Measurements from ENCODE around the gene MYRFL.

MYRFL gene

DNA sequence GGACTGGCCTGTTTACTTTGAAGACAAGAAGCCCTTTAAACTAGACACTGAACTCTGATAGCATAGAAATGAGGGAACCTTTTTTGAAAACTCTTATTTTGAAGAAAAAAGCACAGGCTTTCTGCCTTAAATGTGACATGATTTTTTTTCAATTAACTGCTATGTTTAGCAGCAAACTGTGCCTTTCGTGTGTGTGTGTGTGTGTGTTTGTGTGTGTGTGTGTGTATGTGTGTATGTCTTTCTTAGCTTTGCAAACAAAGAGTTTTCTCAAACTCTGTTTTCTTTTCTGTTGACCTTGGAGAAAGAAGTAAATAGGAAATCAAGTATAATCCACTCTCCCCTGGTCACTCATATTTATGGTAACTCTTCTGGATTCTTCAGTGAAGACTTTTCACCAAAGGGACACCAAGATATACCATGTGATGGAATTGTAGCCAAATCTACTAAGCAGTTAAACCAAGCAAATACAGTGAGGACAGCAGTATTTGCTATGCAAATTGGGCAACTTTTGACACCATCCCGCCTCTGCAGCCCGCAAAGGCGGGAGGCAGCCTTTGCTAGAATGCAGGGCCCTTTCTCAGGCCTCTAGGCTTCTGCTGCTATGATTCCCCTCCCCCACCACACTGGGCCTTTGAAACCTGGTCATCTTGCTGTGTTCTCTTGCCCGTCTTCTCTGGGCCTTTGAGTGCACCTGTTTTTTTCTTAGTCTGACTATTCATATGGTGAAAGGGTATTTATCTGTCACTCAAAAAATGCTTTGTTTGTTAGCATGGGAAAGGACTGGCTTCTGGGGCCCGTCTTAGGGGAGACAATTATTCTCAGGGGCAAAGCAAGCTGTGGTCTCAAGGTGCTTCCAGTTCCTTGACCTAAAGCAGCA, 107.9 kb downstream of the MYRFL start:
- peak; percentile 90 for DNase-seq (ENCODE audit: low read depth, low spot score)

DNA sequence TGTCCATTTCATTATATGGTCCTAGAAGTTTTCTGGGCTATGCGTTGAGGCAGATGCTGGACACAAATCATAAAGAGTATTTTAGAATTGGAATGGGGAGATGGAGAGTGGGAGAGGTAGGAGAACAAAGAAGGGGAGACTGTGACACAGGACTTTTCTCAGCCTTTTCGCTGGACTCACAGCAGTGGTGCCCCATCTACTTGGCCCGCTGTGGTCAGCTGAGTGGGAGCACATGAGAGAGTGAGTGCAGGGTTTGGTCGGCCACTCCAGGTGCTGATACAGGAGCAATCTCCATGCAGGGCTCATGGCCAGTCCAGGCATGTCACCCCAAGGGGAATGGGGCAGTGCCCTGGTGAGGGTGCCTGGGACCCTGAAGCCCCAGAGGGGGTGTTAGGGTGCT, 109.0 kb downstream of the MYRFL start:
- no peak for DNase-seq (ENCODE audit: low read depth, low spot score)

DNA sequence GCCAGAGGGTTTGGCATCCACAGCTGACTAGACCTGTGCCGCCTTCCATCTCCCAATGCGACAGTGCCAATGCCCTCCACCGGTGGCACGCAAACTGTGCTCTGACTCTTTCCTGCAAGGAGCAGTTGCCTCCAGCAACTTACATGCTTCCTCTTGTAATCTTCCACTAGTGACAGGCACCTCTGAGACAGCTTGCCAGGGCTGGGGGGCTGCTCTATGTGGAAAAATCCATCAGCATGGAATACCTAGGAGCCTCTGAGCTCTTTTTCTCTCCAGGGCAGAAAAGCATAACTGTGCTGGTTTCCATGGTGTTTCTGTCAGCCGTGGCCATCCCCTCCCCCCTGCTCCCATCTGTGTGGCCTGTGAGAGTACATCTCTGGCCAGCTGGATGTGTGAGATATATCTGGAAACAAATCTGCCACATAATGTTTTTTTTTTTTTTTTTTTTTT, 110.6 kb downstream of the MYRFL start:
- peak; percentile 23 for DNase-seq (ENCODE audit: low read depth, low spot score)

DNA sequence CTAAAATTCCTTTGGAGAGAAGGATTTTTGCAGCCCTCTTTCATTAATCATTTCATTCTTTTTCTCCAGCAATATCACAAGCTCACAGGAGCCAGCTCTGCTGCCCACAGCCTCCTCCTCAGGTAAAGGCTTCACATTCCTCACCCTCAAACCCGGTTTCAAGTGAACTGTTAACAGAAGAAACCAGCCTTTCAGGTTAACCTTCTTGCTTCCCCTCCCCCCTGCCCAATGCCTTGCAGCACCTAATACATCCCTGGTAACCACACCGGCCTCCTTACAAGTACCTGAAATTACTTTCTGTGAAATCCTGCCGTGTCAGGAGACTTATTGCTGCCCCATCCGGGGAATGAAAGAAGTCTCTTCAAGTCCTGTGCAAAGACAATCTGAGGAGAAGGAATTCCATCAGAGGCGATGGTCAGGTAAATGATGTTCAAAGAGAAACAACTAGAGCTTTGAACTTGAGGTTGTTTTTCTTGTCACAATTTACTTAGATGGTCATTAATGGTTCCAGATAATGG, 111.2 kb downstream of the MYRFL start:
- DNase-seq (ENCODE audit: low read depth, low spot score) = peak; percentile 90

DNA sequence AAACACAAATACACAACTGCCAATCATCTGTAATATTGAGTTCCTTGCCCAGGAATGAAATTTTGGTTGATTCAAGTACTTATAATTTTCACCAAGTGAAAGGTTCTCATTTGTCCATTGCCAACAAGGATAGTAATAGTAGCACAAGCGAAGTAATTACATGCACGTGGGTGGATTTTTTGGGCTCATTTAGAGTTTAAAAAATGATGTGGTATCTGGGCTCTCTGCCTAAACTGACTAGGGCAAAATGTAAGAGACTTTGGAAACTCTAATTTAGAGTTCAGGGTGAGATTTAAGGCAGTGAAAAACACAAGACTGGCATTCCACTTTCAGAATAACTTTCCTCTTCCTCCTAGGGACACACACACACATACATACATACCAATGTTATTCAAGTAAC, 111.7 kb downstream of the MYRFL start:
- DNase-seq (ENCODE audit: low read depth, low spot score) = no peak

DNA sequence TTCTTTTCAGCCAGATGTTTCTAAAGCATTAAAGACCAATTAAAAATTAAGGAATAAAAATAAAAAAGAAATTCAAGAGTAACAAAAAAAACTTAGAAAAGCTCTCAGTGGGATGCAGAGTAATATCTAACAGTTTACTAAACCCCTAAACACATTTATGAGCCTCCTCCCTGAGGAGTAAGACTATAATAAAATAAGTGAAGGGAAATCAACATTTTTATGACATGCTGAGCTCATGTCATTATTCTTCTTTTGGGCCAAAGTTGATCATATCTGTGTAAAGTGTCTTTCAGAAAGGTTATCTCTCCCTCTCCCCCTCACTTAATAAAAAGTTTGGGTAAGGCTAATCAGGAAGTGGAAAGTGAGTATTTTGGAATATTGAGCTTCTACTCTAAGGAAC, 122.1 kb downstream of the MYRFL start:
- no peak for DNase-seq (ENCODE audit: low read depth, low spot score)

DNA sequence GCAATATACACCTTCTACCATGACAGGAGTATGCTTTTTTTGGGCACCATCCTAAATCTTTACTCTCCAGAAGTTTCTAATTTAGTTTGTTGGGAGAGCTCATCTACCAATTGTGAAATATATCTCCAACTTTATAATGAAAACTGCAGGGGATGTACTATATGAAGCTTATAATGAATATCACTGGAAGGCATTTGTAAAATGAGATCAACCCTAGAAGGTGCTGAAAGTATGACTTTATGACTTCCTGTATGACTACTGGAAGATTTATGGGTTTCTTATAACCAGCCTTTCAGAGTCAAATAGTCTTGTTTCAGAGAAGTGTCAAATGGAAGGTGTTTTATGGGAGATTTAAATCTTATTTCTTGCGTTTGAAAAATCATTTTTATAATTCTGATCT, 122.9 kb downstream of the MYRFL start:
- no peak for DNase-seq (ENCODE audit: low read depth, low spot score)

DNA sequence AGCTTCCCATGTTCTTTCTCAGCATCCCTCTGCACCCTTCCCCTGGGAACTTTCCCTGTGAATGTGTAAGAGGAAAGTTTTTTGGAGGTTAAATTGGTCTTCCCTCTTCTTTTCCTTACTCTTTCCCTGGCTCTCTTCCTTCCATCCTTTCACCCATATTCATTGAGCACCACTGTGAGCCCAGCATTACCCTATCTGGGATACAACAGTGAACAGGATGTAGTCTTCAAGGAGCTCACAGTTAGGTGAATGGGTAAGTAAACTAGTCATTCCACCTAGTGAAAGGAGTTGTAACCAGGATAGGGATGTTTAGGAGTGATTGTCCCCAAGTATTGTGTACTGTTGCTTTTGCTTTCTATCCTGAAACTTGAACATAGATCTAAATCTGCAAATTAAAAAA, 123.8 kb downstream of the MYRFL start:
- no peak for DNase-seq (ENCODE audit: low read depth, low spot score)

DNA sequence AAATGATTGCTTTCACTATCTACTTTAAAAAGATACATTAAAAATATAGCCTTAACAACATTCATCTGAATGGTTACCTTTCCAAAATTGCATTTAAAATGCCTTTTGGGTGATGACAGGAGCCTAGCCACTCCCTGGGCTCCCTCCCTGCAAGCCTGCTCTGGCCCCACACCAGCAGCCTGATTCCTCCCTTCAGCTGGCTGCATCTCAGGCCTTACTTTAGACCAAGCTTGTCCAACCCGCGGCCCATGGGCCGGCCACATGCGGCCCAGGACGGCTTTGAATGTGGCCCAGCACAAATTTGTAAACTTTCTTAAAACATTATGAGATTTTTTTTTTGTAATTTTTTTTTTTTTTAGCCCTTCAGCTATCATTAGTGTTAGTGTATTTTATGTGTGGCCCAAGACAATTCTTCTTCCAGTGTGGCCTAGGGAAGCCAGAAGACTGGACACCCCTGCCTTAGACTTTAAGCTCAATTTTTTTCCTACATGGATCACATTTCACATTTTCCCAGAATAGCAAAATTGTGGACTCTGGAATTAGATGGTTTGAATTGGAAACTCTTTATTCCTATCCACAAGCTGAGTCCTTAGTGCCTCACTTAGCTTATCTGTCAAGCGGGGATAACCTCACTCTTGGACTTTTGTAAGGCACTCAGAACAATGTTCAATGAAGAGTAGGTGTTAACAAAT, 124.4 kb downstream of the MYRFL start:
- DNase-seq (ENCODE audit: low read depth, low spot score) = no peak

DNA sequence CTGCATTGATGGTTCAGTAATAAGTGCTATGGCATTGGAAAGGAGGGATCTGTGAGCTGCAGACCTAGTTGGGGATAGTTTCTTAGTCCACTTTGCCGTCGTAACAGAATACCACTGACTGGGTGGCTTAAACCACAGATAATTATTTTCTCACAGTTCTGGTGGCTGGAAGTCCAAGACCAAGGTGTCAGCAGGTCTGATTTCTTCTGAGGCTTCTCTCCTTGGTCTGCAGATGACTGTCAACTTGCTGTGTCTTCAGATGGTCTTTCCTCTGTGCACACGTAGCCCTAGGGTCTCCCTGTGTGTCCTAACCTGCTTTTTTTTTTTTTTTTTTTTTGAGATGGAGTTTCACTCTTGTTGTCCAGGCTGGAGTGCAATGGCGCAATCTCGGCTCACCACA, 126.1 kb downstream of the MYRFL start:
- no peak for DNase-seq (ENCODE audit: low read depth, low spot score)

DNA sequence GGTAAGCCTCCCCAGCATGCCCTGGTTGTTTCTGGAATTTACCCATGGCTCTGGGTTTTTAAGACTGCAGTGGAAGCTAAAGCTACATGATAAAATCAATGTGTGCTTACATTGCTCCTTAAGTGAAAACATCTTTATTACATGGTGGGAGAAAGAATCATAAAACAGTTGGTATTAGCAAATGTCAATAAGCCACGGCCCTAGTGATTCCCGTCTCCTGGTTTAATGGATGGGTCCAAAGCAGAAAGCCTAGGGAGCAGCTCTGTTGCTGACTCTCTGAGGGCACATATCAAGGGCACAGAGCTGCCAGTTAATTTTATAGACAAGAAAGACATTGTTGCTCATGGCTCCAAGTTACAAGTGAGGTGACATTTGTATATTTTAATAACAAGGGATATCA, 127.9 kb downstream of the MYRFL start:
- DNase-seq (ENCODE audit: low read depth, low spot score) = no peak

DNA sequence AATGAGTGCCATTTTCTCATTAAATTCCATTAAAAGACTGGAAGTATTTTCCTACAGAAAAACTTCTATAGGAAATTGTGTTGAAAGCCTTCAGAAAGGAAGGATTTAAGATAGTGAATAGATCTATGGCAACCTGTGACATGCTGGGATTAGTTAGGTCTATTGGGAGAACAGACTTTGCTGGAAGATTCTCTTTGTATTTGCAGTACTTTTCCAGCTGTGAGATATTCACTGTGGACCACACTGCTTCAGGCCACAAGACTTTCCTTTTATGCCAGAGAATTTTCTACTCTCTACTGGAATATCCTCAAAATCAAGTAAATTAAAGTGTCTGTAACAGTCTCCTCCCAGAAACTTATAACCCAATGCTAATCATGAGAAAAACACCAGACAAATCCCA, 136.2 kb downstream of the MYRFL start:
- DNase-seq (ENCODE audit: low read depth, low spot score) = no peak

DNA sequence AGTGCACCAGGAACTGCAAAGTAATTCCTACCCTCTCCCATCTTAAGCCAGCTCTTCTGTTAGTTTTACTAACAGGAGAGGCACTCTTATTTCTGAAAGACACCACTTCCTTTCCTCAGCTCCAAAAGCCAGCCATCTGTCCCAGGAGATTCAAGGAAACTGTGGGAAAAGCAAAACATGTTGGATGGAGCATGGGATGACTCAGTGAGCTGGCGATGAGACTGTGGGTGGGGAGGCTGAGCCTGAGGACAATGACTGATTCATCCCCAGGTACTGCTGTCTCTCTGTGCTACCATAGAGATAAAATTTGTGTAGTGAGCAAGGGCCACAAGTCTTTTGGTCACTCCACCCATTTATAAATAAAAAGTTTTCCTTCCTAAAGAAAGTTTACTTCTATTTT, 141.4 kb downstream of the MYRFL start:
- no peak for DNase-seq (ENCODE audit: low read depth, low spot score)

DNA sequence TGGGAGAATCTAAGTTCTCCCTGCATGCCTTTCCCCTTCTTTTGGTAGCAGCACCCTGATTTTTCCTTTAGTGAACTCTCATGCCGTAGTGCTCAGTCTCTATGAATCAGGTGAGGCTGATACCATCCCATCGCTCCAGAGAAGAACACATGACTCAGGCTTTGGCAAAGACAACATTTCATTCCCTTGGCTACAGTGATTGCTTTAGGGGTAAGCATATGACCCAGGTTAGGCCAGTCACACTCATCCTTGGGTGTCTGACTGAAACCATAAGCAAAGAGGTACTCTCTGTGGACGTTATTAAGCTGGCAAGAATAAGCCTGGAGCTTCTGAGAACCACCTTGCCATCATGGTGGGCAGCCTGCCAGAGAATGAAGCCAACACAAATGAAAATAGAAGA, 141.8 kb downstream of the MYRFL start:
- no peak for DNase-seq (ENCODE audit: low read depth, low spot score)

DNA sequence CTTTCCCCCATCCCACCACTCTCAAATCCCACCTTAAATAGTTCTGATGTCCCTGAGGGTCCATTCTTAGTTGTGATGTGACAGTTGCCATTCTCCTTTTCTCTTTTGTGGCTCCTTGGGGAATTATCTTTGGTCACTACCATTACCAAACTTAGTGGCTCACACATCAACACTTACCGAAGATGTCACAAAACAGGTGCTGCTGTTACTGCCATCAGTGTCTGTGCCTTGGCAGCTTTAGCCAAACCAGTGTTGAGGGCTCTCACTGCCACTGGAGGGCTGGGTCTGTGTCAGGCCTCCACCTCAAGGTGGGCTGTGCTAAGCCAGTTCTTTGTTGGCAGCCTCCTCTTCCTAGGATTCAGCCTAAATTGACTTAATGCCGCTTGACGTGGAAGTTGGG, 144.0 kb downstream of the MYRFL start:
- no peak for DNase-seq (ENCODE audit: low read depth, low spot score)

DNA sequence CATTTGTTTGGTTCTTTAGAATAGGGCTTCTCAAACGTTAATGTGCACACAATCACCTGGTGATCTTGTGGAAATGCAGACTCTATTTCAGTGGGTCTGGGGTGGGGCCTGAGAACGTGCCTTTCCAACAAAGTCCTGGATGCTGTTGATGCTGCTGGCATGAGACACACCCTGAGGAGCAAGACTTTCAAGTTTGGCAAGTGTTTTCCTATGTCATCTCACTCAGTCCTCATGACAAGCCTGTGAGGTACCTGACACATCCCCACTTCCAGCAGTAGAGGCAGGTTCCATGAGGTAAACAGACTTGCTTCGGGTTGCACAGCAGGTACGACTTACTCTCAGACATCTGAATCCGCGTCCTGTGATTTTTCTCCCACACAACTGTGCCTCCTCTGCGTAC, 147.1 kb downstream of the MYRFL start:
- peak; percentile 14 for DNase-seq (ENCODE audit: low read depth, low spot score)

DNA sequence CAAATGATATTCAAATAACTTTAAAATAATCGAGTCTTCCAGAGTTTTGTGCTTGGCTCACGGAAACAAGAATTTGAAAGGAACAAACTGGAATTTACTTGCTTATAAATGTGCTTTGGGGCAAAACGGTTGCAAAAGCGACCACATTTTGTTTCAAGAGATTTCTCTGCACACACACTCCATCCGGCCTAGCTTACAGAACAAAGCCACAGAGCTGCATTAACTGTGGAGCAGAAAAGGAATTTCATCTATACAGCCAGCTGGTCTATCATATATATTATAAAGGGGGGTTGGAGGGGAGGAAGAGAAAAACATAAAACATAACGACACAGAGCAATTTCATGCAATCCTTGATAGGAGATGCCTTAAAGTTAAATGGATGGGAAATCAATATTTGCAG, 153.0 kb downstream of the MYRFL start:
- no peak for DNase-seq (ENCODE audit: low read depth, low spot score)

DNA sequence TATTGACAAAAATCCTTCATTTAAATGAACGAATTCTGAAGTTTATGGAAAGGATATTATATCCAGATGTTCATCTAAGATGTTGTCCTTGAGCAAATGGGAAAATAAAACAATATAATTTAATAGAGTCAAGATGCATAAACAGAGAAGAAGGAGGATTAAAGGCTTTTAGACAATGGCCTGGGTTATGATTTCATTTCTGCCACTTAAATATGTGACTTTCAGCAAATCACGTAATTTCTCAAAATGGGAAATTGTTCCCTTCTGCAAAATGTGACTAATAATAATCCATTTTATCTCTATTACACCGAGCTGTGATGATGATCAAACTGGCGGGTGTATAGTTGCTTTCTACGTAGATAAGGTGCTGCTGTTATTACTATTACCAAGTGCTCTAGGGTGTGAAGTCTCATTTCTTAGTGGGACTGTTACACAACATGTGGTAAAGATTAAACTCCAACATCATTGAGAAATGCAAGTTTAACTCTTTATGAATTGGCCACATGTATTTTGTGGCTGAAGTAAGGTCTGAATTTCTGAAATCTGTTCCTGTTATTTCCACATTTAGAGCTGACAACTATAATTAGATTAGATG, 157.0 kb downstream of the MYRFL start:
- DNase-seq (ENCODE audit: low read depth, low spot score) = no peak

DNA sequence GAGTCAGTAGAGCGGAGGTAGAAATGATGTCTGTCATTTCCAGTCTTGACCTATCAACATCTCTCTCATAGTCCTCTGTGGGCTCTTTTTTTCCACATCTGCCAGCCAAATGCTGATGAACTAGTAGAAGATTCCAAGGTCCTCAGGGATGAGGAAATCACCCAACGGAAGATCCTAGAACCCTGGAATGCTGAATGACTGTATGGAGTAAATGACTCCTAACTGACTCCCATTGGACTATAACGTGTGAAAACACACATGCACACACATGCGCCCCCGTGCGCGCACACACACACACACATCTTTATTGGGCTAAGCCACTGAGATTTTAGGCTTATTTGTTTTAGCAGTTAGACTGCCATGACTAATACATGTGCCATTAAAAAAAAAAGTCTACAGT, 159.2 kb downstream of the MYRFL start:
- no peak for DNase-seq (ENCODE audit: low read depth, low spot score)

DNA sequence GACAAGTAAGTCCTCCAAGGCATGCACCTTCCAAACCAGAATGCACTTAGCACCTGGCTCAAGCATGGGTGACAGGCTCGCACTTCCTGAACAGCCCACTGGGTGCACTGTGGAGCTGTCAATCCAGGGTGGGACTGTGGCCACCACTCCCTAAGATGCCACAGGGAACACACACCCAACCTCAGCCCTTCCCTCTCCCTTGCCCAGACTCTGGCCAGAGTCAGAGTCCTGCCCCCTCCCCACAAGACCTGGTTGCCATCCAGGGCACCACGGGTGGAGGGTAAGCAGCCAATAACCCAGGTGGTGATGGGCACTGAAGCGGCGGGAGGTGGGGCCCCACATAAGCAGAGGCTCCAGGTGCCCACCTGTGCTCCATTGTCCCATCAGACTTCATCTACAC, 160.6 kb downstream of the MYRFL start:
- DNase-seq (ENCODE audit: low read depth, low spot score) = peak; percentile 48

DNA sequence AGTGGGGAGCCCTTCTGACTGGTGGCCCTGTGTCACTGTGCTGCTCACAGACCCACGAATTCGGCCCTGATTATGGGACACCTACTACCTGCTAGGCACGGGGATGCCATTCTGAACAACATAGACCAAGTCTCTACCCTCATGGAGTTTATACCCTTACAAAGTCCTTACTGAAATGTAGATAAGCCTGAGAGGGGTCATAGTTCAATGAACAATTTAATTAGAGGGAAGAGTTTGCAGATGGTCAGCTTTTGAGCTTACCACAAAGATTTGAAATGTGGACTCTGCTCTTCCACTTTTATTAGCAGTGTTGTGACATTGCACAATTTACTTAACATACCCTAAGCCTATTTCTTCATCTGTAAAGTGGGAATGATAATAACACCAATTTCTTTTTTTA, 161.1 kb downstream of the MYRFL start:
- no peak for DNase-seq (ENCODE audit: low read depth, low spot score)

DNA sequence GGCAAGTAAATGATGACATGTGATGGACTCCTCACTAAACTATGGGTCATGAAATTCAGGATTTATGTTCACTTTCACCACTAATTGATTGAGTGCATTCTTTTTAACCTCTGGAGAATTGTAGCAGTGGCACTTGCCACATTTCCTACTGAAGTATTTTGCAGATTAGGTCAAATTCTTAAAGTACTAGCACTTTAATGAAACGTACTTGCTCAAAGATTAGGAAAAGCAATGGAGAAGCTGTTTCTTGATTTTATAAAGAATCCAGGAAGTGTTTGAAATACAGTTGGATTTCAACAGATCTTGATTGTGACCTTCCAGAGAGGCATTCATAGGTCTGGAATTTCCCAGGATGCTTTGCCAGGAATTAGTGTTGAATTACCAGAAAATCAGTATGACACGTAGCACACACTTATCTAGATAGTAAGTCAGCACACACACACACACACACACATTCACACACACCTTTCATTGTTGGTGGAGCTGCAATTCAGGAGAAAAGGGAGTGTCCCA, 162.6 kb downstream of the MYRFL start:
- no peak for DNase-seq (ENCODE audit: low read depth, low spot score)
